Measurements from ENCODE around the gene MBTPS1.

MBTPS1 gene

DNA sequence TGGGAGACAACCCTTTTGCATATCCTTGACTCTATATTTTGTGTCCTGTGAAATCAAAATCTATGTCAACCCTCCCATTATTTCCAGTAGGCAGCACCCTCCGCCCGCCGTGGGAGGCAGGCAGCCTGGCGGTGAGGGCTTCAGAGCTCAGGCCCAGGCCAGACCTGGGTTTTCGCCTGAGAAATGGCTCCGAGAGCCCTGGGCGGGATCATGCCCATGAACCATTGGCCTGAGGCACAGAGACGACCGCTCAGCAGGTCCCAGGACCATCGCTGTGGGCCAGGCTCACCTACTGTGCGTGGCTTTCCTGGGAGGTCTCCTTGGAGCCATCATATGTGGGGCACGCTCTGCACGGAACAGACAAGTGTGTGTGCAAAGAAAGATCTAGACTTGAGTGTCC lies 67.9 kb downstream of the MBTPS1 start:
- DNase-seq: no peak

DNA sequence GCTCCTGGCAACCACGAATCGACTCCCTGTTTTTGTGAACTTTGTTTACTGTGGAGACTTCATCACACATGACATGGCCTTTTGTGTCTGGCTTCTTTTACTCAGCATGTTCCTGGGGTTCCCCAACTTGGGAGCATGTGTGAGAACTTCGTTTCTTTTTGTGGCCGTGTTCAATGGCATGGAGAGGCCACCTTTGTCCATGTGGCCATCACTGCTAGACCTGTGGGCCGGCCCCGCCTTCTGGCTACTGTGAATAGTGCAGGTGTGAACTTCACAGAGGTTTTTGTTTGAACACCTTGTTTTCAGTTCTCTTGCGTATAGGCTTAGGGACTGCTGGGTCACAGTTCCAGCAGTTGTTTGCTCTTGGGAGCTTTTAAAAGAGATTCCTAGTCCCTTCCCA lies 68.5 kb downstream of the MBTPS1 start:
- DNase-seq: no peak

- no peak for DNase-seq
Observed at GRCh38 chr16:84047626-84048025, 69.1 kb downstream of the MBTPS1 start.

GRCh38 chr16:84047206-84047605 lies 69.5 kb downstream of the MBTPS1 start:
- no peak for DNase-seq

DNA sequence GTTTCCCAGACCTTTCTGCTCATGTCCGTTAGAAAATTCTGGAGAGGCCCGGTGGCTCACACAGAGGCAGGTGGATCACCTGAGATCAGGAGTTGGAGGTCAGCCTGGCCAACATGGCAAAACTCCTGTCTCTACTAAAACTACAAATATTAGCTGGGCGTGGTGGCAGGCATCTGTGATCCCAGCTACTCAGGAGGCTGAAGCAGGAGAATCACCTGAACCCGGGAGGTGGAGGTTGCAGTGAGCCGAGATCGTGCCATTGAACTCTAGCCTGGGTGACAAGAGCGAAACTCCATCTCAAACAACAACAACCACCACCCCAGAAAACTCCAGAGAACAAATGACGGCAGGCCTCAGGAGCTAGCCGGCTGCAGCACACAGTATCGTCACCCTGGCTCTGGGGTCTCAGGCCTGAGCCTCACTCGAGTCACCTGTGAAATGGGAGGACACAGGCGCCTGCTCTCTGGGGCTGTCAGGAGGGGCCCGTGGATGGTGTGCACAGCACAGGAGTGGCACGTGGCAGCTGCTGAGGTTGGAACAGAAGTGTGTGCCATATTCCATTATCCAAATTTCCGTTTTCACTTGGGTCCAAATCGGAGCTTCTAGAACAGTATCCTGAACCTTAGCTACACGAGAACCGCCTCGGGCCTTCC lies 70.8 kb downstream of the MBTPS1 start:
- DNase-seq: no peak

DNA sequence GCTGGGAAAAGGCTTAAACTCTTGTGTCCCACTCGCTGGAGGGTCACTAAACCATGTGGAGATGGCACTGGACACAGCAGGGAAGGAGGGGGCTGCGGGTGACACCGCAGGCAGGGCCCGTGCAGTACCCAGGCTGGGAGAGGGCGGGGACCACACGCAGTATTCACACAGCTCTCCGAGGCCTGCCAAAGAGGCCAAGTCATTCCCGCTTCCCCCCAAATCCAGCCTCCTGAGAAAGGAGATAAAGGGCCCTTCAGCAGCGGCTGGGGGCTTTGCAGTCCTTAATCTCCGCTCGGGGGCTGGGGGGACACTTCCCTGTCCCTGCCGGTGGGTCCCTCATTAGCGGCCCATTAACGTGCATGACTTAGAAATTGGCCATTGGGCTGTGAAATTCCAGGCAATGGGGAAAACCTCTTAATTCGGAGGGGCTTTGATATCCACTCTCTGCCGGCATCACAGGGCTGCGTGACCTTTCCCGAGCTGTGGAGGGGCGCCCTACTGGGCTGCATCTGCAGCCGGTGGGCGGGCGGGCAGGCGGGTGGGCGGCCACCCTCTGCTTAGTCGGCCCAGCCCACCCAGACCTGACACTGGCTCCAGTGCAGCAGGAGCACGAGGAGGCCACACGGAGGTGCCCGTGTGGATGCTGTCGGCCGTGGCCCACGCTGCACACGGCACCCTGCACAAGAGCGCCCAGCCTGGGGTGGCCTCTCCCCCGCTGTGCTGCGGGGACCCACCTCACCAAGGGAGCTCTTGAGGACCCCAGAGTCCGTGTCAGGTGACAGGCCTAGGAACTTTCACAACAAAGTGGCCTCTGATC lies 71.5 kb downstream of the MBTPS1 start:
- no peak for DNase-seq

- DNase-seq: peak; percentile 39
Observed at GRCh38 chr16:84044118-84044488, 72.6 kb downstream of the MBTPS1 start.

- DNase-seq: no peak
Observed at GRCh38 chr16:84043486-84044117, 73.1 kb downstream of the MBTPS1 start.

DNA sequence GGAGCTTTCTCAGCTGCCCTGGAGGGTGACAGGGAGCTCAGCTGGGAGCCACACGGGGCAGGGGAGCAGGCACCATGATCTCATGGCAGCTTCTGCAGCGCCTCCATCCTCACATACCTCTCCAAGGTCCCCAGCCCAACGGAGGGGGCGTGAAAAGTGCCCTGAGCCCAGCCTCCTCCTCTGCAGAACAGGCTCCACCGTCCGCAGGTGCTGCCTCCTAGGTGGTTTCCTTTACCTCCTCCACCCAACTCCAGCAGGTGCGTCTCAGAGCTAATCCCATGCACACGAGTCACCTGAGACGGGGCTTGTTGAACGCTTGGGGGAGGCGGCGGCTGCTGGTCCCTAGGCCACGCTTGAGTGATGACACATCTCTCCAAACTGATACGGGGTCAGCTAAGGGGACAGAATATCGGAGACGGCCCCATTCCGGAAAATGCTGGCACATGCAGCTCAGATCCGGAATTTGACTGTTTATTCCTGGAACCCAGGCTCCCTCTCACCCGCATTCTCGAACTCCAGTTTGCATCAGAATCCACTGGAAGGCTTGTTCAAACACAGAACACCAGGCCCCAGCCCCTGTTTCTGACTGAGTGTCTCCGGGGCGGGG lies 73.8 kb downstream of the MBTPS1 start:
- DNase-seq: no peak

- no peak for DNase-seq
Observed at GRCh38 chr16:84042308-84042878, 74.3 kb downstream of the MBTPS1 start, which contains the start of gene SLC38A8. TSS of gene SLC38A8 (minus strand) at chr16:84042795. CDS start at chr16:84042157, 638 bp downstream.

GRCh38 chr16:84041881-84042280 lies 74.9 kb downstream of the MBTPS1 start:
- no peak for DNase-seq

DNA sequence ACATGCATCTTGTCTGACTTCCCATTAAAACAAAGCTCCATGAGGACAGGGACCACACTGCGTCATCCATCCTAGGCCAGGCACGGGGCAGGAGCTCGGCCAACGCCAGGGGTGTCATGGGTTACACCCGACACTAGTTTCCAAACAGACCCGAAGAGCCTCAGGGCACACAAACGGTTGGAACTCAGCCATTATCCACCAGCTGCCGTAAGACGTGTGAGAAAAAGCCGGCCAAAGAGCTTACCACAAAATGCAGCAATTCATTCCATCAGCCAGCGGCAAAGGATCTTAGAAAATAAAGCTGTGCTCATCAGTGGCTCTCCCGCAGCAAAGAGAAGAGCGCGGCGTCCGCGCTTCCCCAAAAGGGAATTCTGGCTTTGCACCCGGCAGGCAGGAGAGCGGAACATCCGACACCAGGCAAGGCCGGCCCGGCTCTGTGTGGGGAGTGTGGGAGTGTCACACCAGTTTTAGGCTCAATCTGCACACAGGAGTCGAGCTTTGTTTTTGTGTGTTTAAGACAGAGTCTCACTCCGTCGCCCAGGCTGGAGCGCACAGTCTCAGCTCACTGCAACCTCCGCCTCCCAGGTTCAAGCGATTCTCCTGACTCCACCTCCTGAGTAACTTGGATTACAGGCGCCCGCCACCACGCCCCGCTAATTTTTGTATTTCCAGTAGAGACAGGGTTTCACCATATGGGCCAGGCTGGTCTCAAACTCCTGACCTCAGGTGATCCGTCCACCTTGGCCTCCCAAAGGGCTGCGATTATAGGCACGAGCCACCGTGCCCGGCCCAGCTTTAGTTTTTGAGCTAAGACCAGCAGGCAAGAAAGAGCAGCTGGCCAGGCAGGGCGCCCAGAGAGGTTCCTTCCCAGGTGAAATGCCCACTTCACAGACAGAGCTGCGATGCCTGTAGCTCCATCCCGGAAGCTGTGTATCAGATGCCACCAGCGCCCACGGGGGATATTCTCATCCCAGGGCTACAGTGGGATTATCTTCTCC lies 75.6 kb downstream of the MBTPS1 start:
- no peak for DNase-seq

- DNase-seq: no peak
Observed at GRCh38 chr16:84040226-84040822, 76.4 kb downstream of the MBTPS1 start.

- DNase-seq: no peak
Observed at GRCh38 chr16:84039696-84040095, 77.0 kb downstream of the MBTPS1 start.

- DNase-seq: no peak
Observed at GRCh38 chr16:84038469-84038868, 78.3 kb downstream of the MBTPS1 start.

DNA sequence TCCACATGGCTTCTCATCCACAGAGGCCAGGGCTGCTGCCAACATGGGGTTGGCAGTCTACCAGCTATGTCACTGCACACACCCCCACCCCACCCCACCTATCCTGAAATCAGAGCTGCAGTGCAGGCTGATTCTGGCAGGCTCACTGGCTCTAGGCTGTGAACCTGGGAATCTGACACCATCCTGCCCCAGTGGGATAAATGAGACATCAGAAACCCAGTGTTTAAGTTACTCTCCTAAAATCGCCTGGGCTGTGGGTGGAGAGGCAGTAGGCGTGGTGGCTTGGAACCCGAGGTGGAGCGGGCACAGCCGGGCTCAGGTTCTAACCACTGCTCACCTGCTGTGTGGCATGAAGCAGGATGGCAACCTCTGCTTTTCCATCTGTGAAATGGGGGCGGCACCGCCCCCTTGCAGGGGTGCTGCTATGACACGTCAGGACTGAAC lies 79.7 kb downstream of the MBTPS1 start:
- DNase-seq: no peak

DNA sequence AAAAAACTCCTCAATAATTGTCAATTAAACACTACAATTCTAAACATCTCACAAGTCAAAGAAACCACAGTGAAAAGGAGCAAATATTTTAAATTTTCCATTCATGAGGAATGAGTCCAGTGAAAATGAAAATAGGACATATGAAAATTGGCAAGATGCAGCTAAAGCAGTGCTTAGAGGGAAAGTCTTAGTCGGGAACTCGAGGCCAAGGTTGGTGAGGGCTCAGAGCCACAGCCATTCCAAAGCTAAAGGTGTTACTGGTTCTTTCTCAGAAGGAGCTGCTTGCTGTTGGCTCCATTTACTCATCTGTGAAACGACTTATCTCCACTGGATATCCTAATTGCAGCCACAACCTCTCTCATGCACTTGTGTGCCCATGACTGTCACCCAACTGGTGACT lies 80.6 kb downstream of the MBTPS1 start:
- no peak for DNase-seq

- no peak for DNase-seq
Observed at GRCh38 chr16:84034516-84034915, 82.2 kb downstream of the MBTPS1 start.

- no peak for DNase-seq
Observed at GRCh38 chr16:84033251-84034195, 83.2 kb downstream of the MBTPS1 start.

Measured in inflammatory macrophage treated with lipopolysaccharide for 4 hours (primary cell).